GM18511 (cell line): ENCODE results near the gene SEL1L.
"Not testable (repeated sequence)": the region's sequence is repeated elsewhere in the genome, so short reads cannot be mapped to it uniquely, and the experiment has no call there.

ENCODE experiments used
- ATAC-seq: cut with Tn5 transposase; IDR thresholded peaks from one replicate; pipeline ENCODE4 v1.9.1; 2021; ENCODE audit warnings: mild to moderate bottlenecking, moderate library complexity; ENCODE audit not compliant: unreplicated experiment

Gene SEL1L

GRCh38 chr14:81474685-81475324 is 58.8 kb downstream of the SEL1L start:
- no peak for ATAC-seq

GRCh38 chr14:81474148-81474492 is 59.5 kb downstream of the SEL1L start:
- ATAC-seq: peak; percentile 60

- ATAC-seq: peak; percentile 30
Observed at GRCh38 chr14:81473456-81474147, 60.1 kb downstream of the SEL1L start.

GRCh38 chr14:81472096-81472800 is 61.4 kb downstream of the SEL1L start:
- ATAC-seq: no peak

- peak; percentile 21 for ATAC-seq
Observed at GRCh38 chr14:81471062-81471461, 62.6 kb downstream of the SEL1L start.

GRCh38 chr14:81470557-81470826 is 63.2 kb downstream of the SEL1L start:
- ATAC-seq: peak; percentile 40

- no peak for ATAC-seq
Observed at GRCh38 chr14:81466854-81467253, 66.8 kb downstream of the SEL1L start.

GRCh38 chr14:81465507-81466228 is 68.0 kb downstream of the SEL1L start:
- no peak for ATAC-seq

GRCh38 chr14:81465003-81465392 is 68.7 kb downstream of the SEL1L start:
- ATAC-seq: peak; percentile 25

GRCh38 chr14:81464253-81465002 is 69.2 kb downstream of the SEL1L start:
- ATAC-seq: peak; percentile 78

- ATAC-seq: not testable (repeated sequence)
Observed at GRCh38 chr14:81462356-81462755, 71.3 kb downstream of the SEL1L start.

GRCh38 chr14:81459912-81460311 is 73.7 kb downstream of the SEL1L start:
- ATAC-seq: no peak

GRCh38 chr14:81458352-81458751 is 75.3 kb downstream of the SEL1L start:
- ATAC-seq: no peak

GRCh38 chr14:81455390-81455789 is 78.3 kb downstream of the SEL1L start:
- peak; percentile 31 for ATAC-seq

- peak; percentile 79 for ATAC-seq
Observed at GRCh38 chr14:81454572-81455218, 79.0 kb downstream of the SEL1L start.

- ATAC-seq: peak; percentile 68
Observed at GRCh38 chr14:81453166-81453766, 80.4 kb downstream of the SEL1L start.

- no peak for ATAC-seq
Observed at GRCh38 chr14:81452341-81453133, 81.1 kb downstream of the SEL1L start.

- no peak for ATAC-seq
Observed at GRCh38 chr14:81450976-81451375, 82.7 kb downstream of the SEL1L start.

- ATAC-seq: no peak
Observed at GRCh38 chr14:81450100-81450531, 83.5 kb downstream of the SEL1L start.
